Adrenal gland (tissue), 12 donors: ENCODE measurements around the gene EPHA4. TPM values are rescaled to one million over a fixed set of nuclear protein-coding genes. Genes with fewer than 3 reads are reported as not detected.

Experiments used
- DNase-seq, 7 donors: peaks; one replicate each; pipeline ENCODE4 v3.0.0-alpha.2; 2019 to 2020
- H3K27ac ChIP-seq, 5 donors: fragments of 200-600 bp; sonication (generic) in 4 of 5; 1 replicate in 3 of 5; 2 replicates in 2 of 5; pipeline versions ENCODE4 v1.5.1 to v1.8.0; 2016 to 2020; ENCODE audit warnings: mild to moderate bottlenecking in 1 of 5
- H3K27me3 ChIP-seq: fragments of 200-600 bp; 2 replicates; pipeline ENCODE4 v1.8.0; 2021
- H3K36me3 ChIP-seq, 2 donors: fragments of 200-600 bp; replicated peaks in 1 of 2; 1 replicate in 1 of 2; 2 replicates in 1 of 2; pipeline versions ENCODE4 v1.5.1 to v1.8.0; 2018 to 2022
- H3K4me1 ChIP-seq, 2 donors: fragments of 200-600 bp; replicated peaks in 1 of 2; 1 replicate in 1 of 2; 2 replicates in 1 of 2; pipeline versions ENCODE4 v1.5.1 to v1.8.0; 2018 to 2021
- H3K4me3 ChIP-seq, 4 donors: fragments of 200-600 bp; sonication (generic) in 3 of 4; one replicate each; pipeline ENCODE4 v1.5.1; 2016 to 2018
- H3K9me3 ChIP-seq, 3 donors: fragments of 200-600 bp; sonication (generic) in 1 of 3; replicated peaks in 1 of 3; 1 replicate in 2 of 3; 2 replicates in 1 of 3; pipeline versions ENCODE4 v1.5.1 to v1.8.0; 2016 to 2021
- CTCF ChIP-seq, 6 experiments: fragments of 450-650 bp in 4 of 6; fragments of 200-600 bp in 2 of 6; sonication (generic) in 1 of 6; IDR thresholded peaks; 1 replicate in 5 of 6; 2 replicates in 1 of 6; pipeline versions ENCODE4 v1.5.1 to v1.8.0; 2016 to 2021; ENCODE audit warnings: antibody characterized with exemption in 6 of 6, mild to moderate bottlenecking in 2 of 6, moderate library complexity in 1 of 6
- POLR2A ChIP-seq, 2 donors: fragments of 450-650 bp; IDR thresholded peaks; one replicate each; pipeline ENCODE4 v1.6.1; 2017; ENCODE audit warnings: antibody characterized with exemption in 2 of 2, mild to moderate bottlenecking in 2 of 2, moderate library complexity in 1 of 2
- WGBS, 4 donors: extraction: QIAGEN DNeasy Blood & Tissue Kit in 2 of 4; methylation state at CpG; one replicate each; pipeline versions ENCODE4 v1.1.5 to v1.1.7; 2013 to 2017; 5-methylcytosine and 5-hydroxymethylcytosine counted together
- intact Hi-C, 2 donors: fragments of 100-400 bp; cut with DNase I; formaldehyde crosslinking; loops; one replicate each; pipeline versions ENCODE4 v1.14.1 to v1.15.0; 2022 to 2023
- polyA plus RNA-seq, 3 donors: library from polyadenylated mRNA; stranded (reverse); fragments of 200-250 nt in 2 of 3; fragments of 350-450 nt in 1 of 3; fragmentation: Illumina TruSeq in 1 of 3; extraction: RNeasy Lipid Tissue Mini Kit (QIAGEN cat#74804) in 1 of 3; gene quantifications; one replicate each; pipeline ENCODE4 v1.2.3, GENCODE V29; 2013 to 2014
- total RNA-seq, 9 donors: library from RNA; depleted of rRNA in 4 of 9; stranded (reverse); fragments of >200 nt in 4 of 9; fragments of 120-200 nt in 1 of 9; fragmentation: NEBNext Ultra II Directional in 1 of 9; extraction: Animal tissue kit (Norgen Biotek cat#: 25700) in 1 of 9; gene quantifications; one replicate each; pipeline versions ENCODE4 v1.1.0 to v1.2.4, GENCODE V29; 2013 to 2023
- donor health status: healthy with polysubstance abuse.
- donor health status: Bipolar disorder and iron deficiency.
- donor health status: DM: yes; HTN: yes; CAD: no.
- donor health status: DM: no; HTN: no; CAD: no.
- donor health status: DM: no; HTN: no; CAD: no.
- donor health status: DM: yes; HTN: yes; CAD: no.

The EPHA4 gene
- total and polyA plus RNA-seq, 12 donors: 3.0 to 72.9 (median 12.1) TPM

- Histone ChIP-seq H3K27ac (no peak overlapping the region), H3K9me3 (no peaks in the 10 kb centered on the region), H3K4me3 (no peak overlapping the region), H3K4me1 (no peaks in the 10 kb centered on the region), H3K36me3 (no peaks in the 10 kb centered on the region), H3K27me3 (no peaks in the 10 kb centered on the region)
- no peak for DNase-seq
- TF ChIP-seq POLR2A (IDR thresholded peaks at IDR 0.05): no peak
- TF ChIP-seq CTCF (IDR thresholded peaks at IDR 0.05): no peak
- intact Hi-C loops: no loop called here
- 86 to 93% (median 92%) methylated on average over 1 of the region's 1 CpG for WGBS, 4 donors
Observed at GRCh38 chr2:221385716-221386115, 186.4 kb downstream of the EPHA4 start.

GRCh38 chr2:221381928-221382488 is 190.1 kb downstream of the EPHA4 start:
- Histone ChIP-seq H3K27ac (no peak overlapping the region), H3K9me3 (no peaks in the 10 kb centered on the region), H3K36me3 (no peaks in the 10 kb centered on the region), H3K27me3 (no peaks in the 10 kb centered on the region), H3K4me1 (no peaks in the 10 kb centered on the region), H3K4me3 (no peak overlapping the region)
- 63 to 94% (median 83%) methylated on average over 1 of the region's 1 CpG for WGBS, 4 donors
- DNase-seq: no peak
- intact Hi-C loops: no loop called here
- TF ChIP-seq CTCF (IDR thresholded peaks at IDR 0.05) (no peak), POLR2A (IDR thresholded peaks at IDR 0.05) (no peak)

- Histone ChIP-seq H3K4me3 (no peak overlapping the region), H3K4me1 (no peaks in the 10 kb centered on the region), H3K27me3 (no peaks in the 10 kb centered on the region), H3K9me3 (no peaks in the 10 kb centered on the region), H3K36me3 (no peaks in the 10 kb centered on the region), H3K27ac (no peak overlapping the region)
- intact Hi-C loops: no loop called here
- DNase-seq: no peak
- TF ChIP-seq POLR2A (IDR thresholded peaks at IDR 0.05): no peak
- no peak for TF ChIP-seq CTCF (IDR thresholded peaks at IDR 0.05)
Observed at GRCh38 chr2:221380686-221381085, 191.4 kb downstream of the EPHA4 start.

GRCh38 chr2:221380062-221380461 is 192.0 kb downstream of the EPHA4 start:
- no peak overlapping the region for H3K27ac ChIP-seq
- no peaks in the 10 kb centered on the region for H3K27me3 ChIP-seq
- 79 to 90% (median 85%) methylated on average over 5 of the region's 5 CpGs for WGBS, 4 donors
- TF ChIP-seq POLR2A (IDR thresholded peaks at IDR 0.05) (no peak), CTCF (IDR thresholded peaks at IDR 0.05) (no peak)
- no peaks in the 10 kb centered on the region for H3K4me1 ChIP-seq
- H3K36me3 ChIP-seq: no peaks in the 10 kb centered on the region
- intact Hi-C loops: no loop called here
- DNase-seq: no peak
- H3K4me3 ChIP-seq: no peak overlapping the region
- no peaks in the 10 kb centered on the region for H3K9me3 ChIP-seq
